Measurements from ENCODE around the gene ARGLU1. TPM values are rescaled to one million over a fixed set of nuclear protein-coding genes. Genes with fewer than 3 reads are reported as not detected.

ARGLU1 gene
- total RNA-seq, 2 experiments from 2014 or later, result 89.2 to 91.8 TPM

DNA sequence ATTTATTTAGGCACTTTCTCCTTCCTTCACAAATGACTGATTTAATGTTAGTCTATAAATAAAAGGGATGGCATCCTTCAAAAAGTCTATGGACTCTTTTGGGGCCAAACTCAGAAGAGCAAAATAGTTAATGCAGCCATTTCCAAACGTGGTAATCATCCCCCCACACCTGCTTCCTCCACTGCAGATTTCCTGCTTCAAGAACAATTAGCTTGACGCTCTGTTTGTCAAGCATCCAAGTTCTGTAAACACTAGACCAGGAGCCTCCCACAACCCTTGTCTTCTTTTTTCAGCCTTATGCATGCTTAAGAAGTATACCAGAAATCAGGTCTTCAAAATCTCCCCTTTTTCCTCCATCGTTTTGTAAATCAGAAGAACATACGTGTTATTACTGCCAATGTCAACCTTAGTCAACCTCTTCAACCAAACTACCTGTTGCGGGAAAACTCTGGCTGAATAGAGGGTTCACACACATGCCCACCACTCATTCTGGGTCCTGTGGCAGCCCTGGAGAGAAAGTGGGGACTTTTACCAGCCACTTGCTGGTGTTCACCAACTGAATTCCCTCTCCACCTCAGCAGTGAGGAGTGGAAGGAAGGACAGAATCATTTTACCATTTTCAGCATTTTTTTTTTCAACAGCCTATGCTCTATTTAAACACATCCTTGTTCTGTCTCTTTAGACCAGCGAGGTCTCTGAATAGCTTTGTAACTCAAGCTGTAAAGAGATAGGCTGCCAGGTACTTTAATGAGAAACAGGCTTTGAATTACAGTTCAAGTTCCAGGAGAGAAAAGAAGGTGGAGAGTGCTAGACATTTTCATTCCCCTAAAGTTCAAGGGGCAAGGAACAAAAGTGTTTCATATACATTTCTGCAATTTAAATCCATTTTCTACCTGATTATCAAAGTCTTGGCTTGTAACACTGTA lies 71.6 kb downstream of the ARGLU1 start:
- Mint-ChIP-seq H3K9me3 (no peaks in the 10 kb centered on the region), H3K36me3 (ENCODE audit: low read depth) (no peaks in the 10 kb centered on the region), H3K27ac (no peak overlapping the region), H3K27me3 (peaks cover 61% of the 10 kb centered on the region), H3K4me1 (ENCODE audit: low read depth) (peaks cover 14% of the 10 kb centered on the region), H3K4me3 (no peak overlapping the region)
- DNase-seq, result no peak
- ChIA-PET CTCF (interaction anchor here (1.4 kb wide), 1 partner anchor 40 kb away, joined by 3 read pairs; no protein-coding TSS in a partner anchor), POLR2A (no interaction called here)
- no peak for ATAC-seq
- intact Hi-C loops (cut with micrococcal nuclease), result no loop called here
- TF ChIP-seq, protein P1, sequence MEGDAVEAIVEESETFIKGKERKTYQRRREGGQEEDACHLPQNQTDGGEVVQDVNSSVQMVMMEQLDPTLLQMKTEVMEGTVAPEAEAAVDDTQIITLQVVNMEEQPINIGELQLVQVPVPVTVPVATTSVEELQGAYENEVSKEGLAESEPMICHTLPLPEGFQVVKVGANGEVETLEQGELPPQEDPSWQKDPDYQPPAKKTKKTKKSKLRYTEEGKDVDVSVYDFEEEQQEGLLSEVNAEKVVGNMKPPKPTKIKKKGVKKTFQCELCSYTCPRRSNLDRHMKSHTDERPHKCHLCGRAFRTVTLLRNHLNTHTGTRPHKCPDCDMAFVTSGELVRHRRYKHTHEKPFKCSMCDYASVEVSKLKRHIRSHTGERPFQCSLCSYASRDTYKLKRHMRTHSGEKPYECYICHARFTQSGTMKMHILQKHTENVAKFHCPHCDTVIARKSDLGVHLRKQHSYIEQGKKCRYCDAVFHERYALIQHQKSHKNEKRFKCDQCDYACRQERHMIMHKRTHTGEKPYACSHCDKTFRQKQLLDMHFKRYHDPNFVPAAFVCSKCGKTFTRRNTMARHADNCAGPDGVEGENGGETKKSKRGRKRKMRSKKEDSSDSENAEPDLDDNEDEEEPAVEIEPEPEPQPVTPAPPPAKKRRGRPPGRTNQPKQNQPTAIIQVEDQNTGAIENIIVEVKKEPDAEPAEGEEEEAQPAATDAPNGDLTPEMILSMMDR (IDR thresholded peaks at IDR 0.05), result no peak

DNA sequence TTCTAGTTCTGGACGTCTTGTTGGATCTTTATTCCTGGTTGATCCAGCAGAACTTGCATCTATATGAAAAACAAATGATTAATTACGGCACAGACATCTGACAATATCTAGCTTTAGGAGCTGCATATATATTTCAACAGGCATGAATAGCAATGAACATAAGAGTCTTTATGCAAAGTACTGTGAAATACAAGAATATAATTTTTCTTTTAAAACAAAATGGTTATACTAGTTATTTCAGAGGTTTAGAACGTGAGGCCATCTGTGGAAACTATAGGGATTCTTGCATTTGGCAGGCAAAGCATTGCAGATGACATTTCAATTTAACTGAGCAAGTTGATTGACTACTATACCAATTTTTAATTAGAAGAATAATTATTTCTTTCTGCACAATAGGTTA lies 73.0 kb downstream of the ARGLU1 start:
- ChIA-PET POLR2A (interaction anchor here (1.2 kb wide), 1 partner anchor 11 kb away, joined by 3 read pairs; no protein-coding TSS in a partner anchor), CTCF (interaction anchor here (1.4 kb wide), 1 partner anchor 41 kb away, joined by 3 read pairs; no protein-coding TSS in a partner anchor)
- Mint-ChIP-seq H3K27ac (no peak overlapping the region), H3K4me1 (ENCODE audit: low read depth) (peaks cover 16% of the 10 kb centered on the region), H3K36me3 (ENCODE audit: low read depth) (no peaks in the 10 kb centered on the region), H3K4me3 (no peak overlapping the region), H3K9me3 (no peaks in the 10 kb centered on the region), H3K27me3 (peaks cover 61% of the 10 kb centered on the region)
- TF ChIP-seq, protein P1 (IDR thresholded peaks at IDR 0.05), result no peak
- ATAC-seq, result no peak
- intact Hi-C loops (cut with micrococcal nuclease), result no loop called here
- no peak for DNase-seq

DNA sequence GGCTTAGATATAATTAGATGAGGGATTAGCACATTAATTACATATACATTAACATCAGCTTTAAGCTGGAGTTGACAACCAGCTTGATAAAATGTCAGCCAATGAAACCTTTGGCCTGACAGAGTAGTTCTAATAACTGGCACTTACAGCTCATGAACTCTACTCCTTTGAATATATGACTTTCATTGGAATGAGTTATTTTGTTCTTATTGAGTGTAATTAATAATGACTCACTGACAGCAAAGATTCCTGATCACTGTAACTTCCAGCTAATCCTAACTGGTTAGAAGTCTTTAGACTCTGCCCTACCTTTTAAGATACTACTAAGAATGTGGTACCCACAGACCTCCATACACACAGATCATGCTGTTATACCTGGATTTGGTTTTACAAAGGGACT lies 73.4 kb downstream of the ARGLU1 start:
- Mint-ChIP-seq H3K4me3 (no peak overlapping the region), H3K27ac (no peak overlapping the region), H3K27me3 (peaks cover 59% of the 10 kb centered on the region), H3K4me1 (ENCODE audit: low read depth) (peaks cover 14% of the 10 kb centered on the region), H3K9me3 (no peaks in the 10 kb centered on the region), H3K36me3 (ENCODE audit: low read depth) (no peaks in the 10 kb centered on the region)
- ATAC-seq (no peak), DNase-seq (no peak)
- ChIA-PET POLR2A (interaction anchor here (1.2 kb wide), 1 partner anchor 11 kb away, joined by 3 read pairs; no protein-coding TSS in a partner anchor), CTCF (interaction anchor here (1.4 kb wide), 1 partner anchor 42 kb away, joined by 3 read pairs; no protein-coding TSS in a partner anchor)
- TF ChIP-seq, protein P1 (IDR thresholded peaks at IDR 0.05), result no peak
- intact Hi-C loops (cut with micrococcal nuclease), result no loop called here

DNA sequence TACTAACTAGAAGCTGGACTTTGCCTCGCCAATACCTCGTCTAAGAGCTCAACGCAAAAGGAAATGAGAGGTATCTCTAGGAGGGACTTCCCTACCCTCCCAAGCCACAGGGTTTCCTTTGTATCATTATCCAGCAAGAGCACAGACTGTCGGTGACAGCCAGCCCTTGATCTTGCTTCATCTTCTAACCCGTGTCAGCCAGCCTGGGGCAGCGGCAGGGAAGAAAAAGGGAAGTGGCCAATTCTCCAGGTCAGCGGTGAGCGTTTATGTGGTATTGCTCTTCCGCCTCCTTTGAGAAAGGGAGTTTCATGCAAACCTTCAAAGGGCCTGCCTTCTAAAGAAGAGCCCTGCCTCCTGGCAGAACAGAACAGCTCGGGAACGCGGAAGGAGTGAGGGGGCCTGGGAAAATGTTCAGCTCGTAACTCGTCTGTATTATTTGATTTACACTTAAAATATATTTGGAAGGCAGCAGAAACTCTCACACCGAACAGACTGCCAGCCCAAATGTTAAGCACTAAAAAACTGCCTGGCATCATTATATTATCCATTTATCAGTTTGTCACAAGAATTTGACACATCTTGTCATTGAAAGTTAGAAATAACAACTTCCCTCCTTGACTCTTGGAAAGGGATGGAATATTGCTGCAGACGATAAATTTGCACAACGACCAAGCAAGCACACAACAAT lies 74.3 kb downstream of the ARGLU1 start:
- Mint-ChIP-seq H3K27ac (no peak overlapping the region), H3K9me3 (no peaks in the 10 kb centered on the region), H3K4me1 (ENCODE audit: low read depth) (peaks cover 14% of the 10 kb centered on the region), H3K36me3 (ENCODE audit: low read depth) (no peaks in the 10 kb centered on the region), H3K27me3 (peaks cover 63% of the 10 kb centered on the region), H3K4me3 (no peak overlapping the region)
- intact Hi-C loops (cut with micrococcal nuclease), result no loop called here
- TF ChIP-seq, protein P1 (IDR thresholded peaks at IDR 0.05), result no peak
- DNase-seq (no peak), ATAC-seq (no peak)
- ChIA-PET CTCF (interaction anchor here (2.3 kb wide), 1 partner anchor 14 kb away, joined by 5 read pairs; no protein-coding TSS in a partner anchor), POLR2A (interaction anchor here (1.2 kb wide), 1 partner anchor 12 kb away, joined by 3 read pairs; no protein-coding TSS in a partner anchor)
